GM19240 (cell line): Measurements from ENCODE around the gene UBTFL1.
"Not testable (repeated sequence)": the region's sequence is repeated elsewhere in the genome, so short reads cannot be mapped to it uniquely, and the experiment has no call there.

ENCODE experiments used
- DNase-seq: peaks from one replicate; pipeline ENCODE4 v3.0.0; 2011; ENCODE audit warnings: low spot score; ENCODE audit not compliant: insufficient read length

The UBTFL1 gene, protein sequence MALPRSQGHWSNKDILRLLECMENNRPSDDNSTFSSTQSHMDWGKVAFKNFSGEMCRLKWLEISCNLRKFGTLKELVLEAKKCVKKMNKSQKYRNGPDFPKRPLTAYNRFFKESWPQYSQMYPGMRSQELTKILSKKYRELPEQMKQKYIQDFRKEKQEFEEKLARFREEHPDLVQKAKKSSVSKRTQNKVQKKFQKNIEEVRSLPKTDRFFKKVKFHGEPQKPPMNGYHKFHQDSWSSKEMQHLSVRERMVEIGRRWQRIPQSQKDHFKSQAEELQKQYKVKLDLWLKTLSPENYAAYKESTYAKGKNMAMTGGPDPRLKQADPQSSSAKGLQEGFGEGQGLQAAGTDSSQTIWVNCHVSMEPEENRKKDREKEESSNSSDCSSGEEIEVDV

DNA sequence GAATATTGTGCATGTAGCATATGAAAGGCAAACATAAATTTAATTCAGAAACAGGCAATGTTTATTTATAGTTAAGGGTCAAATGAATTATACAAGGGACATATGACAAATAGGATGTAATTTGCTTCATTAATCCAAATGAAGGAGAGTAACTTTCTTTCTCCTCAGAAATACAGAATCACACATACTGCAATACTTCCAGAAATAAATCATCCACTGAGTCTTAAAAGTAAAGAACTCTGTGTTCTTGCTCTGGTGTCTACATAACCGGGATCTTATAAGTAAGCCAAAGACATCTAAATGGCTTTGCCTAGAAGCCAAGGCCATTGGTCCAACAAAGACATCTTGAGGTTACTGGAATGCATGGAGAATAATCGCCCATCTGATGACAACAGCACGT lies at the start of gene UBTFL1:
TSS of gene UBTFL1 (plus strand) at position 301 of the 400 bp plus-strand sequence. CDS start at position 301, 0 bp downstream.
- DNase-seq = not testable (repeated sequence)

DNA sequence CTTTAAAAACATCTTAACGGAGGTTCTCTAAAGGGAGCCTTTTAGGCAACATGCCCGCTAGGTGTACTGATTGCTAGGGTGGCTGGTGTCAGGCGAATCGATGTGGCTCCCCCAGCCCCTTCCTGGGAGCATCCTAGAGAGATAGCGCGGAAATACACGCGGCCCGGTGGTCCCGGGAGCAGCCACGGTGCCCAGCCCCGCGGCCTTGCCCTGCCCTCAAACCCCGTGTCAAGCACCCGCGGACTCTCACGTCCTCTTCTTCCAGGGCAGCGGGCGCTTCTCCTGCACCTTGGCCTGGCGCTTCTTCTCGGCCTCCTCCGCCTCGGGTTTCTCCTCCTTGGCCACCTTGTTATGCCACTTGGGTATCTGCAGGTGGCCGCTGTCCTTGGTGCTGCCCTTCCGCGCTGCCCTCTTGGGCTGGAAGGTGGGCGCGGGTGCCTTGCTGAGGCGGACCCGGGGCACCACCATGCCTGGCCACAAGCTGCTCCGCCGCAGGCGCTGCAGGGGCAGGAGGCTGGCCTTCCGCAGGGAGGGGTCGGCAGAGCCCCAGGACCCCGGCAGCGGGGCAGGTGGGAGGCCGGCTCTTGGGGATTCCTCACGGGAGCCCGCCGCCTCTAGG lies 34.0 kb upstream of the UBTFL1 start:
- not testable (repeated sequence) for DNase-seq

DNA sequence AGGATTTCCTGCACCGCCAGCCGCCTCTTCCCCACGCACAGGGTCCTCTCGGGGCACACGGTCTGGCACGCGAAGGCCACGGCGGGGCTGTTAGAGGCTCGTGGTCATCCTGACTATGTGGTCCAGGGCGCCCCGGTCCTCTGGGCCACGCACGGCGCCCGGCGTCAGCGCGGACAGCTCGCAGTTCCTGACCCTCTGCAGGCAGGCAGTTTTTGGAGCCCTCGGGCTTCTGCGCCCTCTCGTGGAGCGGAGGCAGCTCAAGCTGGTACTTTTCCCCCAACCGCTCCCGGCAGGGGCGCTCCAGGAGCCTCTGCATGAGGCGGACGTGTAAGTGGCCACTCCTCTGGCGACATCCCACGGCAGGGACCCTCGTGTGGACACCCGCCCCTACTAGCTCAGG lies 33.4 kb upstream of the UBTFL1 start:
- not testable (repeated sequence) for DNase-seq

DNA sequence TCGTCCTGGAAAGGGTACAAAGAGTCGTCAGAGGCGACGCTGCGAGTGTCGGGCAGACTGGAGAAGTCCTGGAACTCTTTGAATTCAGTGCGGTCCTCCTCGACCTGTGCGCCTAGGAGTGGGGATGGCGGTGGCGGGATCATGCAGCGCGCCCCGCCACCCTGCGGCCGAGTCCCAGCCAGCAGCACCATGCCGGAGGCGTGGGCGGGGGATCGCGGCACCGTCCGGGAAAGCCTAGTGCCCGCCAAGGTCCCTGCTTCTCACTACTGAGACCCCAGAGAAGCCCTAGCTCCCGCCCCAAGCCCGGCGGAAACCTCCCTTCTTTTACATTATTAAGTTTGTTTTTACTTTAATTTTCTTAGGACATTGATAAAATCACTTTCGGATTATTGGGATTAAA lies 32.2 kb upstream of the UBTFL1 start:
- DNase-seq = not testable (repeated sequence)

DNA sequence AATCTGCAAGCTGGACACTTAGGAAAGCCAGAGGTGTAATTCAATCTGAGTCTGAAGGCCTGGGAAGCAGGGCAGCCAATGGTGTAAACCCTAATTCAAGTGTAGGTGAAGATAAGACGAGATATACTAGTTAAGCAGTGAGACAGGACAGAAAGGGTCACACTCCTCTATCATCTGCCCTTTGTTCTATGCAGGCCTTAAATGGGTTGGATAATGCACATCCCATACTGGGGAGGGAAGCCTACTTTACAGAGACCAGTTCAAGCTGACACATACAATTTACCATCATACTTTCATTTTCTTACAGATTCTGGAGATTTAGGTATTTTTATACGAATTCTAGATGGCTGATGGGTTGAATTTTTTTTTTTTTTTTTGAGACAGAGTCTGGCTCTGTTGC lies 3.0 kb downstream of the UBTFL1 start:
- DNase-seq = not testable (repeated sequence)

DNA sequence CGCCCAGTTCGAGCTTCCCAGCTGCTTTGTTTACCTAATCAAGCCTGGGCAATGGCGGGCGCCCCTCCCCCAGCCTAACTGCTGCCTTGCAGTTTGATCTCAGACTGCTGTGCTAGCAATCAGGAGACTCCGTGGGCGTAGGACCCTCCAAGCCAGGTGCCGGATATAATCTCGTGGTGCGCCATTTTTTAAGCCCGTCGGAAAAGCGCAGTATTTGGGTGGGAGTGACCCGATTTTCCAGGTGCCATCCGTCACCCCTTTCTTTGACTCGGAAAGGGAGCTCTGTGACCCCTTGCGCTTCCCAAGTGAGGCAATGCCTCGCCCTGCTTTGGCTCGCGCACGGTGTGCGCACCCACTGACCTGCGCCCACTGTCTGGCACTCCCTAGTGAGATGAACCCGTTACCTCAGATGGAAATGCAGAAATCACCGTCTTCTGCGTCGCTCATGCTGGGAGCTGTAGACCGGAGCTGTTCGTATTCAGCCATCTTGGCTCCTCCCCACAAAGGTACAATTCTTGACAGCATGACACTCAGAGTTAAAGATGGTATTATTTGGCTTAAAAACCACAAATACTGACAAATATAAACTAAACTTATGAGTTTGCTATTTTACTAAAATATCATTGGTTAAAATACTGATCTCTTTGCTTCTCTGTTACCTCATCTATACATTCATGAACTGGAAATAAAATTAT lies 9.6 kb downstream of the UBTFL1 start:
- DNase-seq = not testable (repeated sequence)

DNA sequence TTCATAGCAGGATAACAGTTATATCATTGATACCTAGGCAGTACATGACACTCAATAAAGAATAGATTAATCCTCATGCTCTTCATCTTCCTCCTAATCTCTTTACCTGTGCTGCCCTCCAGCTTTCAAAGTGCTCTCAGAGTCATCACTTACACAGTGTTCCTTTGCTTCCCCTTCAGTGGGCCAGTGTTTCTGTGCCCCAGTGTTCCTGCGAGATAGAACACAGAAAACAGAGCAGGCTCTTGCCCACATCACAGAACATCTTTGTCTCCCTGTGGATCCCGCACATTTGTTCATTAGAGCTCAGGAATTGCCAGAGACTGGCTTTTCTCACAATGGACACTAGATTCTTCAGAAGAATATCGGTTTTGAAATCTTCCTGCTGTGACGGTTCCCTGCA lies 12.5 kb downstream of the UBTFL1 start:
- not testable (repeated sequence) for DNase-seq

DNA sequence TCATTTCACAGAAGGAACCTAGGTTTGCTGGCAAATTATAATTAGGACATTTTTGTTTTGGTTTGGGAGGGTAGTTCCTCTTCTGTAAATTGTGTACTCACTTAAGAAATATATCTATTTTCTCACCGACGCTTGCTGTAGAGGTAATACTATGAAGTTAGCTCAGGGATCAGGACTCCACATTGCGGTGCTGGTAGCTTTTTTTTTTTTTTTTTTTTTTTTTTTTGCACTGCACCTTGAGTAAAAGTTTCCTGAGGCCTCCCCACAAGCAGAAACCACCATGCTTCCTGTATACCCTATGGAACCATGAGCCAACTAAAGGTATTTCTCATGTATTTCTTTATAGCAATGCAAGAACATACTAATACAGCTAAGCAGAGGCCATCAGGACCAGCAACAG lies 14.7 kb downstream of the UBTFL1 start:
- DNase-seq = no peak

DNA sequence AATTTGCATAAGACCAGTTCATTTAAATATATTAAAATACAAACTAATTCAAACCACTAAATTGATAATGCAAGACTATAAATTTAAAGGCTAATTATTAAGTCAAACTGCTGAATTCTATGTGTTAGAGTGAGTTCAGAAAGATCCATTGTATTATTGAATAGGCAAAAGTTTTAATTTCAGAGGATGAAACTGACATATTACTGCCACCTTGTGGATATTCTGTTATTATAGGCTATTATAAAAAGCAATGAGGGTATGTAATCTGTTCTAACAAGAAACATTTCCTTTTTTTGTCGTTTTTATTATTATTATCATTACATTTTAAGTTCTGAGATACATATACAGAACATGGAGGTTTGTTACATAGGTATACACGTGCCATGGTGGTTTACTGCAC lies 27.8 kb downstream of the UBTFL1 start:
- DNase-seq = no peak

DNA sequence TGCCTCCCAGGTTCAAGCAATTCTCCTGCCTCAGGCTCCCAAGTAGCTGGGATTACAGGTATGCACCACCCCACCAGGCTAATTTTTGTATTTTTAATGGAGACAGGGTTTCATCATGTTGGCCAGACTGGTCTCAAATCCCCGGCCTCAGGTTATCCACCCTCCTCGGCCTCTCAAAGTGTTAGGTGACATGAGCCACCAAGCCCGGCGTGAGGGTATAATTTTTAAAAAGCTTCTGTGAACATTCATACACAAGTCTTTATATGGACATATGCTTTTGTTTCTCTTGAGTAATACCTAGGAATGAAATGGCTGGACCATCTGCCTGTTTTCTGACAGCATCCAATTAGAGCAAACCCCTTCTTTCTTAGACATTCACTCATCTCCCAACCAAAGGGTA lies 34.4 kb downstream of the UBTFL1 start:
- no peak for DNase-seq

DNA sequence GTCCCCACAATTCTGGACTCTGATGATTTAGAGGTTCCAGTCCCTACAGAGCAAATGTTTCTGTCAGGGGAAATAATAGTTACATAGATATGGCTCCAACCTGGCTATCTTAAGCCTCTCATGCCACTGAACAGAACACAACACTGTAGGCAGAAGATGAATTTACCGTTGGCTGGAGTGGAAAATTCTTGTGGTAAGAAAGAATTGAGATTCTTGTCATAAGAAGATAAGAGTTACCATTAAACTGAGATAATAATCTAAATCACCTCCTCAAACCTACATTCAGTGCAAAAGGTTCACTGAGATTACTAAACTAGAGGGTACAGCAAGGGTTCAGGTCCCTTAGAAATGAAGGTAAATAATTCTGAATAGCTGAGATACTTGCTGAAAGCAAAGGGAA lies 38.6 kb downstream of the UBTFL1 start:
- no peak for DNase-seq

DNA sequence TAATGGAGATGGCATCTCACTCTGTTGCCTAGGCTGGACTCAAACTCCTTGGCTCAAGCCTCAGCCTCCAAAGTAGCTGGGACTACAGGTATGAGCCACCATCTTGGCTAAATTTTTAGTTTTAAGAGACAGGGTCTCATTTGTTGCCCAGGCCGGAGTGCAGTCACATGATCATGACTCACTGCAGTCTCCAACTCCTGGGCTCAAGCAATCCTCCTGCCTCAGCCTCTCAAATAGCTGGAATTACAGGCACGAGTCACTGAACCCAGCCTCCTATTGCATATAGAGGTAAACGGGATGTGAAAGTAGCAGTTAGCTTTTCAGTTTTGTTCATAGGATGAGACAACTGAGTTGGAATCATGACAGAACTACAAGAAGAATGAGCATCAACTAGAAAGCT lies 39.2 kb downstream of the UBTFL1 start:
- DNase-seq = no peak

DNA sequence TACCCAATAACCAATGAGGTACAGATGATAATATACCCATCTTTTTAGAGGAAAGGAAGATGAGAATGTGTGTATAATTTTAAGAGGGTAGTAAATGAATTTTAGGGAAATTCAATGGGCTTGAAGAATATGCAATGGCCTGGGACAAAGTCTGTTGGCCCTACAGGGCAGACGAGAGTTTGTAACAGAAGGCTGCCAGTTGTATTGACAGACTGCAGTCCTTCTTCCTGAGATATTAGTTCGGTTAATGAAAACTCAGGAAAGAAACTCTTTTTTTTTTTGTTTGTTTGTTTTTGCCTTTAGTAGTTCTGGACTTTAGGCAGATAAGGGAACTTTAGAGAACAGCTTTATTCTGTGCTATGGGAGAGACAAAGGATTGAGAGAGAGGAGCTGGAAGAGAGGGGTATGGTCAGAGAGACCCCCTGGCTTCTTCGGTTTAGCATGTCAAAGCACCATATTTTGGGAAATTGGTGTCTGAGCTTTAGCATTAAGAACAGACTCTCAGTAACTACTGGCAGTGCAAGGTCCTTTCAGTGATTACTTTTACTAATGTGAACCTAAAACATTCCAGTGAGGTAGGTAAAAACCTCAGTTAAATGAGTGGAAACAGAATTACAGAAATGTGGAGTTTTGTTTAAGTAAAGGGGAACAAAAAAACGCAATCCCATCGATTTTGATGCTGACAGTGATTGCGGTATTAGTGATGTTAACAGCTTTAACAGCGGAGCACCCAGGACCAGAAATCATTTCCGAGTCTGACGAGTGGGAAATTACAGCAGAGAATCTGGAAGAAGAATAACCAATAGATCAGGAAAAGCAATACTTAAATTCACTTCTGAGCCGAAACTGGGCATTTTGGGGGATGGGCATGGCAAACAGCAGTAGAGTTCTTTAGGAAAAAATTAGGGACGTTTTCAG lies 48.1 kb downstream of the UBTFL1 start:
- DNase-seq = no peak

DNA sequence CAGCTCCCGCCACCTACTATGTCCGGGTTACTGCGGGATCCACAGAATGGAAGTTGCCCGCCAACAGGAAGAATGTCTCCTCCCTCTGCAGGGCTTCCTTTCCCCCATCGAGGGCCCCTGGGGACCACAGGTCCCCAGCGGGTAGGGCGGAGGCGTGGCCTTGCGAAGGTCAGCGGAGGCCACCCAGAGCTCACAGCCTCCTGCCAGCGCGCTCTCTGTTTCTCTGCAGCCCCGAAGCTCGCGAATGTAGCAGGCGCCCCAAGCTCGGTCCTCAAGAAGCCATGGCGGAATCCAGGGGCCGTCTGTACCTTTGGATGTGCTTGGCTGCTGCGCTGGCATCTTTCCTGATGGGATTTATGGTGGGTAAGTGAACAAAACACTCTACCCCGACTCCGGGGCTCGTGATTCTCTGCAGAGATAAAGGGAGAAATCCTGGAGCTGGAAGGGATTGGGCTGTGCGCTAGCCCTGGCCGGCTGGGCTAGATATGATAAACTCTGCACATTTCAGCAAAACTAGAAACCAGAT lies 48.8 kb downstream of the UBTFL1 start, which contains the start of gene NAALAD2:
TSS of gene NAALAD2 (plus strand) at position 186 of the 526 bp plus-strand sequence. CDS start at position 282, 96 bp downstream.
- no peak for DNase-seq

DNA sequence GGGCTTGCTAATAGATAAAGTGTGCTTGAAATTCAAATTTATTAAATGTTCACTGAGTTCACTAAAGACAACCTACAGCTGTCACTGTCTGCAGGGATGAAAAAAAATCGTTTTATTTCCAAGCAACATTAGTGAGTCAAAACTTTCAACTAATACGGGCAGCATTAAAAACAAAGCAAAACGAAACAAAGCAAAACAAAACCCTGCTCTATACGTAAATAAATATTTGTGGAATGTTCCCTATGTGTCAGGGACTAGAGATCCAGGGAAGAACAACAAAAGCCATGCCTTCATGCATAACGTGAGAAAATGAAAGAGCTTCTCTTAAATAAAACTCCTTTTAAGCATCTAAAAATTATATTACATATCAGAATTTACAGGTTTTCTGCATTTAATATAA lies 49.3 kb downstream of the UBTFL1 start:
- DNase-seq = no peak
